HG03108 (cell line): Measurements from ENCODE around the gene PRSS48.
"Not testable (repeated sequence)": the region's sequence is repeated elsewhere in the genome, so short reads cannot be mapped to it uniquely, and the experiment has no call there.

Source experiments
- ATAC-seq: cut with Tn5 transposase; IDR thresholded peaks from one replicate; pipeline ENCODE4 v1.9.1; 2021; ENCODE audit warnings: moderate library complexity; ENCODE audit not compliant: unreplicated experiment

Gene PRSS48

GRCh38 chr4:151276787-151277562 lies at the start of gene PRSS48:
Gene PRSS48, plus strand, starts transcription at chr4:151277161. Its CDS starts 12 bp downstream, at chr4:151277173.
- no peak for ATAC-seq

- ATAC-seq: no peak
Observed at GRCh38 chr4:151227172-151227571, 49.8 kb upstream of the PRSS48 start.

DNA sequence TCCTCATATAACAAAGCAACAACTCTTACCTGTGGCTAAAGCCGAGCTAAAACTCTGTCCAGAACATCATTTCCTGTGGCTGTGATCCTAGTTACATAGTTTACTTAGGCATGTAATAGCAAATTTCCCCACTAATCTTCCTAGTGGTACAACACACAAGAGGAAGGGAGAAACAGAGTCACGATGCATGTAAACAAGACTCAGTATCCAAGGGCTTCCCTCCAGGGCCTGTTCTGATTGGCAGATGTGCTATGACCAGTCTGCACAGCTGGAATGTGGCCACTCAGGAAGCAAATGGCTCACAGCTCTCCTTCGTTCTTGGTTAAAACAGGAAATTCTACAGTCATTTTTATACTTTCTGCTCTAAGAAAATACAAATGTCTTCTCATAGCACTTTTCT lies 49.2 kb upstream of the PRSS48 start:
- ATAC-seq: no peak

GRCh38 chr4:151228189-151229119 lies 48.5 kb upstream of the PRSS48 start:
- ATAC-seq: no peak

GRCh38 chr4:151231915-151232595 lies 44.9 kb upstream of the PRSS48 start:
- no peak for ATAC-seq

- no peak for ATAC-seq
Observed at GRCh38 chr4:151233600-151233999, 43.4 kb upstream of the PRSS48 start.

DNA sequence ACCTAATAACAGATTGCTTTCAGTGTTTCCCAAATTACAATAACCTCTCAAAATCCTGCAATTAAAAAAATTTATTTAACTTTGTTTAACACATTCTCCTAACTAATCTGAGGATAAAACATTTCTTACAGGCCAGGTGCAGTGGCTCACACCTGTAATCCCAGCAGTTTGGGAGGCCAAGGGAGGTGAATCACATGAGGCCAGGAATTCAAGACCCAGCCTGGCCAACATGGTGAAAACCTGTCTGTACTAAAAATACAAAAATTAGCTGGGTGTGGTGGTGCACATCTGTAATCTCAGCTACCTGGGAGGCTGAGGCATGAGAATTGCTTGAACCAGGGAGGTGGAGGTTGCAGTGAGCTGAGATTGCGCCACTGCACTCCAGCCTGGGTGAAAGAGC lies 41.6 kb upstream of the PRSS48 start:
- ATAC-seq: not testable (repeated sequence)

GRCh38 chr4:151236036-151236435 lies 40.9 kb upstream of the PRSS48 start:
- ATAC-seq: no peak

- no peak for ATAC-seq
Observed at GRCh38 chr4:151238477-151238876, 38.5 kb upstream of the PRSS48 start.

- no peak for ATAC-seq
Observed at GRCh38 chr4:151239608-151240007, 37.4 kb upstream of the PRSS48 start.

- no peak for ATAC-seq
Observed at GRCh38 chr4:151242305-151242704, 34.7 kb upstream of the PRSS48 start.

DNA sequence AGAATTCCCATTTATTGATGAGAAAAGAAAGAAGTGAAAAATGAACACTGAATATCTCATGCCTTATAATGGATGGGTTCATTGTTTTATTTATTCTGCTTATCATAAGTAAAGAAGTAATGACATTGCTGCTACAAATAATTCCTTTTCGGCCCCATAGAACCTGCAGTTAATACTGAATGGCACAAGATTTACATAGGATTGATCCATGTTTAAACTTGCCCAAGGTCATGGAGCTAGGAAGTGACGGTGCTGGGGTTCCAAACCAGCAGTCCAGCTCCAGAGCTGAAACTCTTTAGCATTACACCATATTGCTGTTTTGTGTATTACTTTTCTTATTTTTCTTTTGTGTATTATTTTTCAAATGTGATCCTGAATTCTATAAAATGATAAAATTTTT lies 30.2 kb upstream of the PRSS48 start:
- no peak for ATAC-seq

DNA sequence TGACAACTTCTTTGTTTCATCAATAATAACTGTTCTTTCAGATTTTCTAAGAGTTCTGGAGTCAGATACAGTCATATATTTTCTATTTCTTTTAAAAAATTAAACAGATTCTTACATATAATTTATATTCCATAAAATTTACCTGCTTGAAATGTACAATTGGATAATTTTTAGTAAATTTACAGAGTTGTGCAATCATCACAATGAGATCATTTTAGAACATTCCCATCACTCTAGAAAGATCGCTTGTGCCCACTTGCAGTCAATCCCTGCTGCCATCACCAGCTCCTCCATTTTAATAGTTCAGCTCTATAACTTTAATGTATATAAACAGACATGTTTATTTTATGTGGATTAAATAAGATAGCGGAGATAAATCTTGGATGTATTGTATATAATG lies 29.6 kb upstream of the PRSS48 start:
- no peak for ATAC-seq

GRCh38 chr4:151248519-151248918 lies 28.4 kb upstream of the PRSS48 start:
- ATAC-seq: no peak

- ATAC-seq: no peak
Observed at GRCh38 chr4:151250706-151251105, 26.3 kb upstream of the PRSS48 start.

- ATAC-seq: no peak
Observed at GRCh38 chr4:151251603-151252304, 25.2 kb upstream of the PRSS48 start.

DNA sequence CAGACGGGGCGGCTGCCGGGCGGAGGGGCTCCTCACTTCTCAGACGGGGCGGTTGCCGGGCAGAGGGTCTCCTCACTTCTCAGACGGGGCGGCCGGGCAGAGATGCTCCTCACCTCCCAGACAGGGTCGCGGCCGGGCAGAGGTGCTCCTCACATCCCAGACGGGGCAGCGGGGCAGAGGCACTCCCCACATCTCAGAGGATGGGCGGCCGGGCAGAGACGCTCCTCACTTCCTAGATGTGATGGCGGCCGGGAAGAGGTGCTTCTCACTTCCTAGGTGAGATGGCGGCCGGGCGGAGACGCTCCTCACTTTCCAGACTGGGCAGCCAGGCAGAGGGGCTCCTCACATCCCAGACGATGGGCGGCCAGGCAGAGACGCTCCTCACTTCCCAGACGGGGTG lies 21.7 kb upstream of the PRSS48 start:
- not testable (repeated sequence) for ATAC-seq

- not testable (repeated sequence) for ATAC-seq
Observed at GRCh38 chr4:151255680-151256079, 21.3 kb upstream of the PRSS48 start.

DNA sequence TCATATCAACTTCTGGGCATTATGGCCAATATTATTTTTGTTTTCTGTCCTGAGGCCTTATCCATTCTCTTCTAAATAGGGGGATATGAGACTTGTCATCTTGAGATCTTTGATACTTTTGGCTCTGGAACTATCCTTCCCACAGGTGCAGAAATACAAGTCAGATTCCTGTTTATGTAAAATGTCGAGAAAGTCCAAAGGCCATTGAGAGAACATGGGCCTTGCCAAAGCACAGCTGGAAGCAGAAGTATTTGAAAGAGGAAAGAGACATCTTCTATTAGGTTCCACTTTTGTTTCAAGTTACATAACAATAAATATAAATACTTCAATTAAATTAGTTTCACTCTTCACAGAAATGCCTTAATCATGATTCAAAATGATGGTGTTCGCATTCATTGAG lies 20.8 kb upstream of the PRSS48 start:
- no peak for ATAC-seq

DNA sequence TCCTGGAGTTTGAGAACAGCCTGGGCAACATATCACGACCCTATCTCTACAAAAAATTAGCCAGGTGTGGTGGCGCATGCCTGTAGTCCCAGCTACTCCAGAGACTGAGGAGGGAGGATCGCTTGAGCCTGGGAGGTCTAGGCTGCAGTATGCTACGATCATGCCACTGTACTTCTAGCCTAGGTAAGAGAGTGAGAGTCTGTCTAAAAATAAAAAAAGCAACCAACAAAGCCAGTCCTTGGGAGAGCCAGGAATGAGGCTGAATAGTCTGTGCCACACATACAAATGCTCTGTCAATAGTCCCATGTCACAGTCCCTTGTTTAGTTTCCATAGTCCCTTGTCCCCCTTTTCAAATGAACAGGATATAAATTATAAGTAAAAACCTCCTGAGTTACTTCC lies 19.3 kb upstream of the PRSS48 start:
- ATAC-seq: no peak

DNA sequence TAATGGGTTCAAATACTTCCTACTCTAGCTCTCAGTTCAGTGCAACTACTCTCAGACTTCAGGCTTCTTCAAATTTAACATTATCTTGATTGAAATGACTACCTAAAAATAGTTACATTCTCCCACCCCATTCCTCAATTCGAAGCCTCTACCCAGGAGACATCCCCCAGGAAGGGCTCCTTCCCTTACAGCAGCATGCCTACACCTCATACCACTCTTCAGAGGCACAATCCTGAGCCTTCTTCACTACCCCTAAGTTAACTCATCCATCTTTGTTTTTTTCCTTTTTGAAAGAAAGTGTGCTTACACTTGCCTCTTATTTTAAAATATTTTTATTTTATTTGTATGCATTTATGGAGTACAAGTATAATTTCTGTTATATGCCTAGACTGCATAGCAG lies 17.2 kb upstream of the PRSS48 start:
- ATAC-seq: no peak
